Measurements from ENCODE around the gene TMEM143.

Gene TMEM143

DNA sequence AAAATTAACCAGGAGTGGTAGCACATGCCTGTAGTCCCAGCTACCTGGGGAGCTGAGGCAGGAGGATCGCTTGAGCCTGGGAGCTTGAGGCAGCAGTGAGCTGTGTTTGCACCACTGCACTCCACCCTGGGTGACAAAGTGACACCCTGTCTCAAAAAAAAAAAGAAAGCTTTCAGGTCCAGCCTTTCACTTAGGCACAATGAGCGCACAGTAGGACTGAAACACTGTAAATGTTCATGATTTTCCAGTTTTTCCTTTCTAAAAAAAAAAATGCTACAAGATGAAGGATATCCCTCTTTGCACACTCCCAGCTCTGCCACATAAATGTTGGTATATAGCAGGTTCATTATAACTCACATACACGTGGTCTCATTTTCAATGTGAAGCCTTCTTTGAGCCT lies 76.0 kb downstream of the TMEM143 start:
- Histone ChIP-seq H3K9me3 (ENCODE audit: control insufficient read depth, insufficient read depth, low read length) (peaks cover 5% of the 10 kb centered on the region; the same call in 1 of the 2 replicates), H3K4me3 (ENCODE audit: low read depth, low read length) (no peak overlapping the region), H3K27me3 (ENCODE audit: control insufficient read depth, insufficient read depth, low read length) (no peaks in the 10 kb centered on the region), H3K36me3 (ENCODE audit: control insufficient read depth, insufficient read depth, low read length) (peaks cover 55% of the 10 kb centered on the region), H3K4me1 (ENCODE audit: control insufficient read depth, insufficient read depth, low read length) (peaks cover 7% of the 10 kb centered on the region; the same call in 1 of the 2 replicates), H3K9ac (ENCODE audit: low read depth, low read length) (no peak overlapping the region), H3K27ac (ENCODE audit: low read depth, low read length) (no peak overlapping the region)

DNA sequence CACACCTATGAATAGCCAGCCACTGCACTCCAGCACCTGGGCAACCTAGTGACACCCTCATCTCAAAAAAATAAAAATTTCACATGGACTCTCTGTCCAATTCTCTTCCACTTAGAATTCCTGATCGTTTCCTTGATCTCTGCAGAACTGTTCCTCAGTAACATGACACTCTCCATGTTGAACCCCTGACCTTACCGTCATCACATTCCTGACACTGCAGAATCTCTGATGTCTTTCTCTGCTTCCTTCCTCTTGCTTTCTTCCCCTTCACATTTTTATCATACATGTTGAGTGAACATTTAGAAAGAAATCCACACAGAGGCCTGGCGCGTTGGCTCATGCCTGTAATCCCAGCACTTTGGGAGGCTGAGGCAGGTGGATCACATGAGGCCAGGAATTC lies 78.8 kb downstream of the TMEM143 start:
- Histone ChIP-seq H3K27me3 (ENCODE audit: control insufficient read depth, insufficient read depth, low read length) (no peaks in the 10 kb centered on the region), H3K9me3 (ENCODE audit: control insufficient read depth, insufficient read depth, low read length) (peaks cover 5% of the 10 kb centered on the region; the same call in 1 of the 2 replicates), H3K4me1 (ENCODE audit: control insufficient read depth, insufficient read depth, low read length) (peaks cover 3% of the 10 kb centered on the region; the same call in 1 of the 2 replicates), H3K36me3 (ENCODE audit: control insufficient read depth, insufficient read depth, low read length) (peaks cover 77% of the 10 kb centered on the region), H3K9ac (ENCODE audit: low read depth, low read length) (no peak overlapping the region), H3K27ac (ENCODE audit: low read depth, low read length) (no peak overlapping the region), H3K4me3 (ENCODE audit: low read depth, low read length) (no peak overlapping the region)

GRCh38 chr19:48283908-48284307 lies 79.8 kb downstream of the TMEM143 start:
- H3K4me3 ChIP-seq (ENCODE audit: low read depth, low read length), result no peak overlapping the region
- H3K4me1 ChIP-seq (ENCODE audit: control insufficient read depth, insufficient read depth, low read length), result no peaks in the 10 kb centered on the region
- no peaks in the 10 kb centered on the region for H3K27me3 ChIP-seq (ENCODE audit: control insufficient read depth, insufficient read depth, low read length)
- no peak overlapping the region for H3K9ac ChIP-seq (ENCODE audit: low read depth, low read length)
- peaks cover 5% of the 10 kb centered on the region; the same call in 1 of the 2 replicates for H3K9me3 ChIP-seq (ENCODE audit: control insufficient read depth, insufficient read depth, low read length)
- H3K27ac ChIP-seq (ENCODE audit: low read depth, low read length), result no peak overlapping the region
- peaks cover 79% of the 10 kb centered on the region for H3K36me3 ChIP-seq (ENCODE audit: control insufficient read depth, insufficient read depth, low read length)

Measured in HUES48 (cell line).